ENCODE measurements around the gene ETV1.
"Not testable (repeated sequence)": the region's sequence is repeated elsewhere in the genome, so short reads cannot be mapped to it uniquely, and the experiment has no call there.

ETV1 gene

DNA sequence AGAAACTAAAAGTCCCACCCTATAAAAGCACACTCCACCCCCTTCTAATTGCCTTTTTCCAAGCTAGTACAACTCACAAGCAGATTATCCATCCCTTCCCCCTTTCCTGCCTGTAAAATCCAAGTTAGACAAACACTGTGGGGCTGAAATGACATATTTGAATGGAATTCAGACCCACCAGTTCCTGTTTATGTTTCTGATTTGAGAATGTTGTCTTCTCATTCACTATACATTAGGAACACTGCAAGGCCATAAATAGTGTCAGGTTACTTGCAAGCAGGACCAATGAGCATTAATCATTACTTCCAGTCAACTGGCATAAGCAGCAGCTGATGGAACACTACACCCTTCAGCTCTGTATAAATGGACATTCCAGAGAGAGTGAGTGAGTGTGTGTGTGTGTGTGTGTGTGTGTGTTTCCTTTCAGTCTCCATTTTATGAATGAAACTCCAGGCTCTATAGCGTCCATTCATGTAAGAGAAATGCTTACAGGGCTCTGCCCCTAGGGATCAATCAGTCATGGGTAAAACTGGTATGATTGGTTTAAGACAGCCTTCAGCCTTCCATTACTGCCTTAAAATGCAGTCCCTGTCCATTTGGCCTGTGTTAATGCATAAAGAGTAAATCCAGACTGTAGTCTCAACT, 69.3 kb downstream of the ETV1 start:
- DNase-seq: no peak

- not testable (repeated sequence) for DNase-seq
Observed at GRCh38 chr7:13918333-13918732, 71.1 kb downstream of the ETV1 start.

- DNase-seq: not testable (repeated sequence)
Observed at GRCh38 chr7:13917103-13917502, 72.4 kb downstream of the ETV1 start.

DNA sequence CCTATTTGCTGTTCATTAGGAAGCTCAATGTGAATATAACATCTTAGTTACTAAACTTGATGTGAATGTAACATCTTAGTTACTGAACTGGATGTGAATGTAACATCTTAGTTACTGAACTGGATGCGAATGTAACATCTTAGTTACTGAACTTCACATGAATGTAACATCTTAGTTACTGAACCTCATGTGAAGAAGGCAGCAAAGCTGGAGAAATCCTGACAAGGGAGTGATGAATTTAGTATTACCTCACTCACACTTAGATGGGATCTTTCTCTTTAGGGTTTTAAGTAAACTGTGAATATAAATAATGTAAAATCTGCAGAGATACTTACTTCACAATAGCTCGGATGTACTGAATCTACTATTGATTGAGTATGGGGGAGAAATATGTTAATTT, 73.6 kb downstream of the ETV1 start:
- DNase-seq: no peak

DNA sequence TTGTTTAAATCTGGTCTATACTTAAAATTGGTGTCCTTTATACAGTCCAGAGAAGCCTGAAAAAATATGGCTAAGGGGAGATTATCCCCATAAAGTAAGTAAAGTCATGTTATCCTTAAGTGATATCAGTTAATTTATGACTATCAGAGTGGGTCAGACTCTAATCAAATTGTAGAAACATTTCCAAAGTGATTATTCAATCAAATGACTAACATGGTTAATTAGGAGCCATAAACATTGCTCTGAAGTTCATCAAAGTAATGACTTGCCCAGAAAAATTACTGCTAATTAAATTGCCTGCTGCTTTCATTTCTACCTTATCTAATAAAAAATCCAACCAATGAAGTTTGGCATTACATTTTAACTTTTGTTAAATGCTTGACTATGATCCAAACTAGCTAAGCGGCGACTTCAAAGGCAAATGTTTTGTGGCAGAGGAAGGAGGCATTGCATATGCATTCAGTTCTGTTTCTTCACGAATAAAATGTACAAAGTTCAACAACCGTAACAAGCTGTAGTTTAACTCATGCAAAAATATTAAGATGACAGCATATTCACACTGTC, 76.7 kb downstream of the ETV1 start:
- no peak for DNase-seq

- DNase-seq: no peak
Observed at GRCh38 chr7:13911909-13912308, 77.6 kb downstream of the ETV1 start.

DNA sequence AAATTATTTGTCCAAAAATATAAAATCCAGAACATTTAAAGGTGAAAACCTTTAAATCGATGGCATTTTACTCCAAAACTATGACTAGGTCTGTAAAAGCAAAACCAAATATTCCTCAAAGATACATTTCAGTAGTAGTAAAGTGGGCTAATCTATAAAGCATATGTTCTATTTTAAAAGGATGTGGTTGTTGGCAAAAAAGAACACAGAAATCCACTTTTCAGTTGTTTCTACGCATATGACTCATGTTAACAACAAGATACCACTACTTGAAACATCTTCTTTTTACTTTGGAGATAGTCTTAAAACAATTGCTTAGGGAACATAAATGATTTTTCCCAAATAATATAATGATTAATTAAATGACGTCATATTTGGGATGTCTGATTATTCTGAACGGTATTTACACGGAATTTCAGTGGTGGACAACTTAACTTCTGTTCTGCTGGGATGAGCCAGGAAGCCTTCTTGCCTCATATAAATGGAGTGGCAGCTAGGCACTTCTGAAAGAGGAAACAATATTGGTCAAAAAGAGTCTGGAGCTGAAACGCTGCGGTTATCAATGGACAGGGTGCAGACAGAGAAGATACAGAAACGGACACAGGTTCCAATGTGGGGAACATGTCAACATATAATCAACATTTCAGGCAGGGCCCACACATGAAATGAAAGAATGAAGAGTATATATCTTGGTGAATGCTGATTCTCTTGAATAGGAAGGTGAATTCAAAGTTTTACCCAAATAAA, 78.5 kb downstream of the ETV1 start:
- DNase-seq: peak in 1 of 3 donors; percentile 7

DNA sequence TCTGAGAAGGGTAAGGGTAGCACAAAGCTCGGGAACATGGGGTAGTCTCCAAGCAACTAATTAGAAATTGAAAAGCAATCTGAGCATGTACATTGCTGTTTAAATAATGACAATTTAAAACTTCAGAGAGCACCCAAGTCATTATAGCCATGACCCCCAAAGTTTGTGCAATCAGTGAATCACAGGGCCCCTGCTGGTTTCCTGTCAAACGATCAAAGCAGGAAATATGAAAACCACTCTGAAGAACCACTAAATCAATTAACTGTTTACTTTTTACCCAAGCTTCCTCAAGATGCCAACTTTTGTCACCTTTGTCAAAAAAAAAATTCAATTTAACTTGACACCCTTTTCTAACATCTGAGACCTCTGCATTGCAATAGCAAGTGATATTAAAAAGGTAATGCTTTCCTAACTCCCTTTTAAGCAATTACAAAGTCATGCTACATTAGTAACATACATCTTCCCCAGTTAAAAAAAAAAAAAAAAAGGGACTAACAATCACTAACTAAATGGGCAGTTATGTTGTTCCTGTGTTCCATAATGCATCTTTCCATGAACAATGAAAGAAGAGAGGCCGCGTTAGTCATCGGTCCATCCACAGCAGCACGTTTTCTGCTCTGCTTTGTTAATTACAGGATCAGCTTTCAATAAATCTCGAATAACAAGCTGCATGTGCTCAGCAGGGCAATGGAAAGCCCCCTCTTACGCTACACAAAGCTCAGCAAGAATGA, 80.6 kb downstream of the ETV1 start:
- no peak for DNase-seq

DNA sequence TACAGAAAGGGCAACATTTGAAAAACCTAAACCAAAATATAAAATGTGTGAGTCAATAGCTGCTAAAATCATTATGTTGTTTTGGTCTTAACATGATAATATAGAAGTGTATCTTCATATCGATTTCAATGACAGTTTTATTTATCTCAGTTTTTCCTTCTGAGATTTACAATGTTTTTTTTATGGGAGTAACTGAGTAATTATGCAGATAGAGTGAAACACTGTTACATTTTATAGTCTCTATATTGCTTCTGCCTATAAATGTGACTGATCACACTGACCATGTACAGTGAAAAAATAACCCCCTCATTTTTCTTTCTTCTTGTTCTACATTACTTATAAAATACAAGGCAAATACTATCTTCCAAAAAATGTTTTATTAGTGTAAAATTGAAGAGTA, 81.6 kb downstream of the ETV1 start:
- no peak for DNase-seq

DNA sequence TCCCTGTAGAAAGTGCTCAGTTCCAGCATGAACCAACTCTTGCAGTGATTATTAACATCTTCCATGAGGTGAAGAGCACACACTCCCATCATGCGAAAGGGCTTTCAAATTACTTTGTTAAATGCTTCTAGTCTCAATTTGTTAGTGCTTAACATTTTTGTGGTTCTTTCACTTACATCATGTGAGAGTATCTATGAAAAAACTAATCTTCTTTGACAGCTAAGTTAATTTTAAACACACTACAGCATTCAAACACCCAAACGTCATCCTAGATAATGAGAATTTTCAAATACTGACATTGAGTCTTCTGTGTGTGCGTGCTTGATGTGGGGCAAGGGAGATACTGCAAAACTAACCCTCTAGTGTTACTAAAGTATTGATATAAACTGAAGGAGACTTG, 84.8 kb downstream of the ETV1 start:
- DNase-seq: no peak

GRCh38 chr7:13904007-13904406, 85.5 kb downstream of the ETV1 start:
- DNase-seq: no peak

DNA sequence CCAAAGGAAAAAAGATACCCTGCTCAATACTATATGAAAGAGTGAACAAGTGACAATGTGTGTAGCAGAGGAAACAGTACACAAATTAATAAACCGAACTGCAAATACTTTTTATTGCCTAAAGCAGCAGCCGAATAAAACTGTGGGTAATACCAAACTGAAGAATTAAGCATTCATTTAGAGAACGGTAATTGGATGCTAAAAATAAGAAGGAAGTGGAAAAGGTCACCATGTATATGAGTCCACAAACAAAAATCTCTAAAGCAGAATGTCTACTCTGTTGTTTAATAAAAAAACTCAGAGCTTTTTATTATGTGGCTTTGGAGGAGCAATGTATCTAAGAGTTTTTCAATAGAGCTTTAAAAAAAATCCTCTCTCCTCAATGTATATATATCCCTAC, 87.9 kb downstream of the ETV1 start:
- DNase-seq: no peak

DNA sequence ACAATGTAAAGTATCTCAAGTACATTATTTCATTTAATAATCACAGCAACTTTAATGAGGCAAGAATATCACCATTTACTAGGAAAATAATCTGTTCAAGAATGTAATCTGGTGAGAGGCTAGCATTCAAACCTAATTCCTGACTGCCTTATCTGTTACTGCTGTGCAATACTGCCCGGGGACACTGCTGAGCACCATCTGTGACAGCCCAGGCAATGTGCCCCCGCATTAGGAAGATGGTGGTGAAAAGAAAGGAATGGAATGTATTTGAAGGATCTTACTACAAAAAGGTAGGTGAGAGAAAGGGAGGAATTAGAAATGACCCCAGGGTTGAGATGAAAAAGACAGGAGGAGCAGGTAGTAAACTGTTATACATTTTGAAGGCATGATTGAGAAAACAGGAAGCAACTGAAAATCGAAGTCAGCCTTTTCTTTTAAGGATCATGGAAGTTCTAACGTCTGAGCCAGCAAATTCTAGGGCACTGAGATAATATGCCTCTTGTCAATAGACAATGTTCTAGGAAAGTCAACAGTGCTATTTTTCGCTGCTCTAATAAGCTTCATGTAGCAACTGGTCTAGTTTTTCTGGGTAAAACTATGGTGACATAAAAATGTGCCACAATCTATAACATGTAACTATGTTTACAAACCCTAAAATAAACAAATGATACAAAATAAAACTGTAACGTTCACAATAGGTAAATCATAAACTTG, 90.4 kb downstream of the ETV1 start:
- DNase-seq: no peak

GRCh38 chr7:13897819-13898218, 91.6 kb downstream of the ETV1 start:
- no peak for DNase-seq

DNA sequence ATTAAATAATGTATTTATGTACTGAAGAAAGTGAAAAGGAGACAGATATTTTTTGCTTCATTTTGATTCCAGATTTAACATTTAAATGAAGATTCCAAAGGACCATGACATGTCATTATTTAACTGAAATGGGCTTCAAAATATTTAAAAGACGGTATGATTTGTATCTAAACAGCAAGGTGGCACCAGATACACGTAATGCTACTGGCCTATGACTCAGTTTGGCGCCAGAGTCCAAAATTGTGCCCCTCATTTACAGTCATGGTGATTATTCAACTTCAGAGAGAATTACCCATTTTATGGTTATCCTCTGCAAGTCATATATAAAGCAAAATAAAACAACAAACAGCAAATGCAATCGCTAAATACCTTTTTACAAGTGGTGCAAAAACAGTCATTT, 94.5 kb downstream of the ETV1 start:
- DNase-seq: no peak

GRCh38 chr7:13894377-13894776, 95.1 kb downstream of the ETV1 start:
- no peak for DNase-seq

- no peak for DNase-seq
Observed at GRCh38 chr7:13890793-13891192, 98.7 kb downstream of the ETV1 start.

DNA sequence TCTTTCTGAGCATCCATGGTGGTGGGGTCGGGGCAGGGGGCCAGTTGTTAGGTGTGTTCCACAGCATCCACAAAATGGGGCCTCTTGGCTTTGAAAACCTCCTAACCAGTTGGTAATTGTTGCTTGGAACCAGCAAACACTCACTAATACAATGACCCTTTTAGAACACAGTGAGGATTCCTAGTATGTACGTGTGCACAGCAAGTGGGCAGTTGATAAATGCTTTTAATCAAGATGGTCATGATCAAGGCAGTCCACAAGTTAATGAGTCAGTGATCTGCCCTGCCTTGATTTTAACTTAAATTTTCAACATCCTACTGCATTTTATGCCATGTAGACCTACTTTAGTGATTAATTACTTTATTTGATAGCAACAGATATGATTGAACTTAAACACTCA, 103.1 kb downstream of the ETV1 start:
- no peak for DNase-seq

- DNase-seq: no peak
Observed at GRCh38 chr7:13882051-13882450, 107.4 kb downstream of the ETV1 start.

- DNase-seq: no peak
Observed at GRCh38 chr7:13880789-13881188, 108.7 kb downstream of the ETV1 start.

DNA sequence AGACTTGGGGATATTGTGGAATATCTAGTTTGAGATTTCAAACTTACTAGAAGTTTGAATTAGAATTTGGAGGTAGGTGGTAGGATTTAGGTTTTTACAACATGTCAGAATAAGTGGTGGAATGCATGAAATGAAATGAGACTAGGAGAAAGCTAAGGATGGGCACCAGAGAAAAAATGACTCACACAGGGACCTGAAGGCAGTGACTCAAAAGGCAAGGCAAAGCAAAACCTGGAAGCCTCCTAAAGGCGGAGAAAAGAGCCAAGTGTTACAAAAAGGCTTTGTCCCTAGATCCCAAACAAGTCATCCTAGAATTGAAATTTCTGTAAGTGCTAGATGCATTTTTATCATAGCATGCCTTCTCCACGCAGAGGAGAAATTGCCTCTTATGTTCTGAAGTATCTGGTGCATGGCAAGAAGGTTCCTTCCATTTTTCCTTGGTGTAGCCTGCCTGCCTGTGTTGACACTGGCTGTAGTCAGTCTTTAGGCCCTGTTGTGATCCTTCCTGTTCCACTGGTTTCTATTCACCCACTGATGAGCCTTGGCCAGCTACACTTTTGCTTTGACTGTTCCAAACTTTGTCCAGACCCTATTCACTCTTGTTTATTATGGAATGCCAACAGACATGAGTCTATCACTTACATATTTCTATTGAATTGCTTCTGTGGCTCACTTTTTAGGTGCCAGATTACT, 109.3 kb downstream of the ETV1 start:
- DNase-seq: no peak

- no peak for DNase-seq
Observed at GRCh38 chr7:13879143-13879542, 110.3 kb downstream of the ETV1 start.
